Suprapubic skin (tissue), 4 donors: ENCODE results near the gene GRIN1. TPM values are rescaled to one million over a fixed set of nuclear protein-coding genes. Genes with fewer than 3 reads are reported as not detected.

ENCODE experiments used
- DNase-seq, 2 donors: peaks; one replicate each; pipeline ENCODE4 v3.0.0-alpha.2; 2019; ENCODE audit warnings: low spot score in 2 of 2
- H3K27ac ChIP-seq: fragments of 200-600 bp; sonication (generic); one replicate; pipeline ENCODE4 v1.5.1; 2019
- H3K27me3 ChIP-seq: fragments of 200-600 bp; sonication (generic); one replicate; pipeline ENCODE4 v1.5.1; 2019
- H3K36me3 ChIP-seq: fragments of 200-600 bp; sonication (generic); one replicate; pipeline ENCODE4 v1.5.1; 2019
- H3K4me1 ChIP-seq: fragments of 200-600 bp; sonication (generic); one replicate; pipeline ENCODE4 v1.5.1; 2019
- H3K4me3 ChIP-seq: fragments of 200-600 bp; sonication (generic); one replicate; pipeline ENCODE4 v1.5.1; 2019; ENCODE audit warnings: mild to moderate bottlenecking
- H3K9me3 ChIP-seq: fragments of 200-600 bp; sonication (generic); one replicate; pipeline ENCODE4 v1.5.1; 2019
- CTCF ChIP-seq, 2 donors: fragments of 200-600 bp in 1 of 2; fragments of 450-650 bp in 1 of 2; sonication (generic) in 1 of 2; IDR thresholded peaks; one replicate each; pipeline ENCODE4 v1.5.1; 2016 to 2019; ENCODE audit warnings: antibody characterized with exemption in 2 of 2, mild to moderate bottlenecking in 1 of 2, moderate library complexity in 1 of 2
- EP300 ChIP-seq: sonication (generic); formaldehyde crosslinking; IDR thresholded peaks from one replicate; pipeline ENCODE4 v1.6.1; 2017; ENCODE audit warnings: antibody characterized with exemption
- POLR2A ChIP-seq, 2 donors: fragments of 450-650 bp; IDR thresholded peaks; one replicate each; pipeline ENCODE4 v1.6.1; 2017; ENCODE audit warnings: antibody characterized with exemption in 2 of 2, mild to moderate bottlenecking in 2 of 2, moderate library complexity in 2 of 2
- POLR2AphosphoS5 ChIP-seq, 3 donors: sonication (generic); formaldehyde crosslinking; IDR thresholded peaks; one replicate each; pipeline ENCODE4 v1.6.1; 2017; ENCODE audit warnings: antibody characterized with exemption in 3 of 3
- WGBS: methylation state at CpG from one replicate; pipeline ENCODE4 v1.1.5; 2018; 5-methylcytosine and 5-hydroxymethylcytosine counted together
- total RNA-seq, 4 donors: library from RNA; depleted of rRNA; stranded (reverse); fragments of >200 nt; gene quantifications; one replicate each; pipeline ENCODE4 v1.1.0, GENCODE V29; 2016

Gene GRIN1
- total RNA-seq, 4 donors from 2014 or later: 0.16 to 0.25 (median 0.16) TPM; not detected in 1

- TF ChIP-seq POLR2A (IDR thresholded peaks at IDR 0.05) (no peak), EP300 (no peak), CTCF (IDR thresholded peaks at IDR 0.05) (no peak), POLR2AphosphoS5 (IDR thresholded peaks at IDR 0.05) (no peak)
- Histone ChIP-seq H3K27me3 (peaks cover 3% of the 10 kb centered on the region), H3K4me3 (no peak overlapping the region), H3K27ac (no peak overlapping the region), H3K9me3 (no peaks in the 10 kb centered on the region), H3K4me1 (peaks cover 22% of the 10 kb centered on the region), H3K36me3 (peaks cover 52% of the 10 kb centered on the region)
- DNase-seq: no peak
- WGBS: 86% methylated on average over 15 of the region's 42 CpGs
These were observed 26.2 kb upstream of the GRIN1 start for GRCh38 chr9:137112564-137113384.

GRCh38 chr9:137113385-137114159, 25.4 kb upstream of the GRIN1 start:
- peak overlapping the region; percentile 88 for H3K4me3 ChIP-seq
- peaks cover 44% of the 10 kb centered on the region for H3K36me3 ChIP-seq
- peak in 1 of 2 donors; percentile 55 for DNase-seq
- TF ChIP-seq POLR2AphosphoS5 (IDR thresholded peaks at IDR 0.05) (no peak), POLR2A (IDR thresholded peaks at IDR 0.05) (no peak), EP300 (no peak), CTCF (IDR thresholded peaks at IDR 0.05) (no peak)
- H3K27me3 ChIP-seq: peaks cover 3% of the 10 kb centered on the region
- H3K4me1 ChIP-seq: peaks cover 22% of the 10 kb centered on the region
- H3K9me3 ChIP-seq: no peaks in the 10 kb centered on the region
- 100% methylated on average over 3 of the region's 66 CpGs for WGBS
- H3K27ac ChIP-seq: no peak overlapping the region

- Histone ChIP-seq H3K4me3 (peak overlapping the region; percentile 88), H3K4me1 (peaks cover 22% of the 10 kb centered on the region), H3K9me3 (no peaks in the 10 kb centered on the region), H3K36me3 (peaks cover 38% of the 10 kb centered on the region), H3K27me3 (peaks cover 3% of the 10 kb centered on the region), H3K27ac (no peak overlapping the region)
- WGBS: 0% methylated on average over 1 of the region's 45 CpGs
- no peak for TF ChIP-seq EP300
- no peak for TF ChIP-seq CTCF (IDR thresholded peaks at IDR 0.05)
- no peak for TF ChIP-seq POLR2A (IDR thresholded peaks at IDR 0.05)
- TF ChIP-seq POLR2AphosphoS5 (IDR thresholded peaks at IDR 0.05): no peak
- peak in 1 of 2 donors; percentile 68 for DNase-seq
These were observed 24.7 kb upstream of the GRIN1 start for GRCh38 chr9:137114220-137114612.

GRCh38 chr9:137114613-137115393, 24.2 kb upstream of the GRIN1 start, which contains the start of gene DPP7:
Gene DPP7, minus strand, starts transcription at chr9:137114733. Its CDS starts 20 bp downstream, at chr9:137114713.
- peaks cover 22% of the 10 kb centered on the region for H3K4me1 ChIP-seq
- no CpG with 5 or more reads among the region's 70 CpGs for WGBS
- H3K4me3 ChIP-seq: peak within 1 kb of the TSS; percentile 88
- DNase-seq: peak in 1 of 2 donors; percentile 78
- no peaks in the 10 kb centered on the region for H3K9me3 ChIP-seq
- H3K36me3 ChIP-seq: peaks cover 32% of the 10 kb centered on the region
- H3K27me3 ChIP-seq: peaks cover 3% of the 10 kb centered on the region
- TF ChIP-seq POLR2A (IDR thresholded peaks at IDR 0.05) (no peak), CTCF (IDR thresholded peaks at IDR 0.05) (no peak), POLR2AphosphoS5 (IDR thresholded peaks at IDR 0.05) (no peak)
- H3K27ac ChIP-seq: no peak within 1 kb of the TSS
